ENCODE measurements around the gene GLT6D1.
"Not testable (repeated sequence)": the region's sequence is repeated elsewhere in the genome, so short reads cannot be mapped to it uniquely, and the experiment has no call there.

The GLT6D1 gene

DNA sequence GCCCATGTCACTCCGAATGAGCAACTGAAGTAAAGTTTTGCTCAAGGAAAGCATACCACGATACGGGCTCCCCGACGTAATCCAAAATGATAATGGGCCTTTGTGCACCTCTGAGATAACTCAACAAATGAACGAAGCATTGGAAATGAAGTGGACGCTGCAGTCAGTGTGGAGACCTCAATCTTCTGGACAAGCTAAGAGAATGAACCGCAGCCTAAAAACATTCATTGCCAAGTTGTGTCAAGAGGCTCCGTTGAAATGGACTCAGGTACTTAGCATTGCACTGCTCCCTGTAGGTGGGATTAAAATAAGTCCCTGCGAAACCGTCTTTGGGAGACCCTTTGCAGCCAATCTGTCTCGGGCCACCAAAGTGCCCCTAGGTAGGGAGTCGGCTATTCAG lies 19.9 kb upstream of the GLT6D1 start:
- Mint-ChIP-seq H3K27ac (no peak overlapping the region), H3K9me3 (no peaks in the 10 kb centered on the region), H3K4me1 (no peaks in the 10 kb centered on the region), H3K36me3 (ENCODE audit: low read depth) (no peaks in the 10 kb centered on the region), H3K27me3 (peaks cover 2% of the 10 kb centered on the region), H3K4me3 (no peak overlapping the region)
- DNase-seq (no peak), ATAC-seq (no peak)

DNA sequence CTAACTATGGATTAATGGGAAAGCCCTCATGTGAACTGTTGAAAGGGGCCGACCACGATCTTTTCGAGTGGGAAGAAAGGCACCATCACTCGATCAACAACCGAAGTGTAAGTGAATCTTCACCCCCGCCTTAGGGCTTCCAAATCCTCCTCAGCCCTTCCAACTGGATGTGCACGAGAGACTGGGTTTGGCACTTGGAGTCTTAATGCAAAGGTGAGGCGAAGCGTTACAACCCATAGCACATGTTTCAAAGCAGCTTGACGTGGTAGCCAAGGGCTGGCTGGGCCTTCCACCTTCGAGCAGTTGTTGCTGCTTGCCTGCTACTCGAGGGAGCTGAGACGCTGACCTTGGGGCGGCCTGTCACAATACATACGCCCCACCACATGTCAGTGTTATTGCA lies 18.1 kb upstream of the GLT6D1 start:
- no peak overlapping the region for H3K4me3 Mint-ChIP-seq
- H3K9me3 Mint-ChIP-seq = no peaks in the 10 kb centered on the region
- no peak for DNase-seq
- no peaks in the 10 kb centered on the region for H3K4me1 Mint-ChIP-seq
- H3K27me3 Mint-ChIP-seq = peaks cover 5% of the 10 kb centered on the region
- H3K36me3 Mint-ChIP-seq (ENCODE audit: low read depth) = no peaks in the 10 kb centered on the region
- no peak overlapping the region for H3K27ac Mint-ChIP-seq
- no peak for ATAC-seq

DNA sequence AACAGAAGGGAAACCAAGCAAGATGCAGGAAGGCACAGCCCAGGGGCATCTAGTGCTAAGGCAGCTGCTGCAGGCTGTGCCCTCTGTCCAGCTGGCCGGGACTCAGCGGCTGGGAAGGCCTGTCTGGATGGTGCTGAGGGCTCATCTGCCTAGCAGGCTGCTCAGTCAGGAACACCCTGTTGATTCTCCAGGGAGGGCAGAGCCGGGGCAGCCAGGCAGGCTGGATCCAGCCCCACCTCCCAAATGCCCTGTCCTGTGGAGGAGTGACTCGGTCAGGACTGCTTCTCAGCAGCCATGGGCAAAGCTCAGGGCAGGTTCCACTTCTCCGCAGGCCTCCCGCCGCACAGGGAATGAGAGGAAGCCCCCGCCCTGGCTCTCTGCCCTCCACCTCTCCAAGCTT lies 16.0 kb upstream of the GLT6D1 start:
- Mint-ChIP-seq H3K4me3 (no peak overlapping the region), H3K4me1 (no peaks in the 10 kb centered on the region), H3K36me3 (ENCODE audit: low read depth) (peaks cover 1% of the 10 kb centered on the region), H3K27me3 (peaks cover 9% of the 10 kb centered on the region), H3K9me3 (peaks cover 3% of the 10 kb centered on the region), H3K27ac (no peak overlapping the region)
- ATAC-seq (no peak), DNase-seq (no peak)

DNA sequence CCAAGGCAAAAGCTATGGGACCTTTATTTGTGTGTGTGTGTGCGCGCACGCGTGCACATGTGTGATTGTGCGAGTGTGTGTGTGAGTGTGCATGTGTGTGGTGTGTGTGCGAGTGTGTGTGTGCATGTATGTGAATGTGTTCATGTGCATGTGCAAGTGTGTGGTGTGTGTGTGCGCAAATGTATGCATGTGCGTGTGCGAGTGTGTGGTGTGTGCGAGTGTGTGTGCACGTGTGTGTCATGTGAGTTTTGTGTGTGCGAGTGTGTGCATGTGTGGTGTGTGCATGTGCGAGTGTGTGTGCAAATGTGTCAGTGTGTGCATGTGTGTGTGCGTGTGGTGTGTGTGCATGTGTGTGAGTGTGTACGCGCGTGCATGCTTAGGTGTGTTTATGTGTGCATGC lies 11.1 kb upstream of the GLT6D1 start:
- Mint-ChIP-seq H3K27me3 (peaks cover 10% of the 10 kb centered on the region), H3K4me1 (no peaks in the 10 kb centered on the region), H3K9me3 (peaks cover 28% of the 10 kb centered on the region), H3K36me3 (ENCODE audit: low read depth) (peaks cover 3% of the 10 kb centered on the region), H3K27ac (no peak overlapping the region), H3K4me3 (no peak overlapping the region)
- DNase-seq (no peak), ATAC-seq (no peak)

DNA sequence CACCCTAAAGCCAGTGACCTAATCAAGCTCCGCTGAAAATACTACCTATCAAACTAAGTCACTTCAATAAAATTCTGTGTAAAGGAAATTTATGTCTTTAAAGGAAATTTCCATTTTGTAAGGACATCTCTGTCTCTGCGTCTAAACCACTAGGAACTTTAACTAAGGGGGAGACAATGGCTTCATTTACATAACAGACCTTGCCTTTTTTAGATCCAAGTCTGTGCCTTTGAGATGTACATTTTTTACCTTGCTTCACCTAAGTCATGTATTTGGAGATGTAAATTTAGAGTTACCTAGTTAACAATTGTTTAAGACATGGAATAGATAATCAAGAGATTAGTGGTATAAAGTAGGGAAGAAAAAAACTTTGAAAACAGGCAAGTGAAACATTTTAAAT lies 10.2 kb upstream of the GLT6D1 start:
- DNase-seq (no peak), ATAC-seq (no peak)
- Mint-ChIP-seq H3K4me1 (no peaks in the 10 kb centered on the region), H3K9me3 (peaks cover 37% of the 10 kb centered on the region), H3K4me3 (no peak overlapping the region), H3K27me3 (peaks cover 10% of the 10 kb centered on the region), H3K27ac (no peak overlapping the region), H3K36me3 (ENCODE audit: low read depth) (peaks cover 3% of the 10 kb centered on the region)

DNA sequence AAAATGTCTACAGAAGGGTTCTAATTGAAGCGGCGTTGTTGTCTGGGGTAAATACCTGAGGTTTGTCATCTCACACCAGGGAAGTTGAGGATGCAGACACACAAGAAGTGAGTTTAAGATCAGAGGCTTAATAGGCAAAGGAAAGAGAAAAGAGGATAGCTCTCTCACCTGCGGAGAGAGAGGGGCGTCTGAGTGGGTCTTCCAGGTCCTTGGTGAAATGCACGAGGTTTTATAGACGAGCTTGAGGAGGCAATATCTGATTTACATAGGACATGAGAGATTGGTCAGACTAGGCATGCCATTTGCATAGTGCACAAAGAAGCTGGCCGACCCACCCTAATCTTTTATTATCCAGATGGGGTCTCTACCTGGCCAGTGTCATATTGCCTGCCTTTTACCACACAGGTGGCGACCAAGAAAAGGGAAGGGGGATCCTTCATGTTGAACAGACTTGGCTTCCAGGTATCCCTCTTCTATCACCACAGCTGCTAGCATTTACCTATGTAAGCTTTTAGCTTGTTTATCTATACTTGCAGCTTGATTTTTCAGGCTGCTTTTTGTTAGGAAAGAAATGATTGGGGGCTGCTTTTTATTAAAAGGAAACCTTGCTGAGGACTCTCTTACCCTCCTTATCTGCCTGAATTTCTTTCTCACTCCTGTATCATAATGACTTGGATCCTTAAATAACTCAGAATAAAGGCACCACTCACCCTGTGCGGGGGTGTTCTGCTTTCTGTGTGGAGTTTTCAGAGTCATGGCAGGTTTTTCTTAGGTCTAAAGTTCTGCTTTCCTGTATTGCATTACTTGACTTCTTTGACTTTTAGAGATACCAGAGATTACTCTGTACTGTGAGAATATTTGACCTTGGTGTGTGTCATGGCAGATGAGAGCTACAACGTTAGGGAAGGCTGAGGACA lies 9.4 kb upstream of the GLT6D1 start:
- no peak overlapping the region for H3K27ac Mint-ChIP-seq
- H3K36me3 Mint-ChIP-seq (ENCODE audit: low read depth) = peaks cover 3% of the 10 kb centered on the region
- H3K9me3 Mint-ChIP-seq = peaks cover 43% of the 10 kb centered on the region
- no peaks in the 10 kb centered on the region for H3K4me1 Mint-ChIP-seq
- H3K4me3 Mint-ChIP-seq = no peak overlapping the region
- ATAC-seq = no peak
- DNase-seq = no peak
- H3K27me3 Mint-ChIP-seq = peaks cover 7% of the 10 kb centered on the region

DNA sequence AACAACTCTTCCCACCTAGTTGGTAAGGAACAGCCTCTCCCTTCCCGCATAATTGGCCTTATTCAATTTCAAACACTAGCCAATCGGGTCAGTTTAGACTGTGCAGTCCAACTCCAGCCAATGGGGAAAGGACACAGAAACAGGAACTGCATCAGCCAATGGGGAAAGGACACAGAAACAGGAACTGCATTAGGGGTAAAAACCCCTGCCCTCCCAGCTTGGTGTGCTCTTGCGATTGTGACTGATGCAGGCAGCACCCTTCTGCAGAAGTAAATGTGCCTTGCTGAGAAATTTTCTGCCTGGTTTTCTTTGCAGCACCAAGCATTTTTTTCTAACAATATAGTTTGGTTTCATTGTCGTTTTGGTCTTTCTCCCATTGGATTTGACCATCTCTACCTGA lies 8.5 kb upstream of the GLT6D1 start:
- H3K36me3 Mint-ChIP-seq (ENCODE audit: low read depth) = peaks cover 3% of the 10 kb centered on the region
- no peaks in the 10 kb centered on the region for H3K4me1 Mint-ChIP-seq
- no peak for ATAC-seq
- H3K9me3 Mint-ChIP-seq = peaks cover 50% of the 10 kb centered on the region
- no peak for DNase-seq
- H3K4me3 Mint-ChIP-seq = no peak overlapping the region
- peaks cover 7% of the 10 kb centered on the region for H3K27me3 Mint-ChIP-seq
- H3K27ac Mint-ChIP-seq = no peak overlapping the region

DNA sequence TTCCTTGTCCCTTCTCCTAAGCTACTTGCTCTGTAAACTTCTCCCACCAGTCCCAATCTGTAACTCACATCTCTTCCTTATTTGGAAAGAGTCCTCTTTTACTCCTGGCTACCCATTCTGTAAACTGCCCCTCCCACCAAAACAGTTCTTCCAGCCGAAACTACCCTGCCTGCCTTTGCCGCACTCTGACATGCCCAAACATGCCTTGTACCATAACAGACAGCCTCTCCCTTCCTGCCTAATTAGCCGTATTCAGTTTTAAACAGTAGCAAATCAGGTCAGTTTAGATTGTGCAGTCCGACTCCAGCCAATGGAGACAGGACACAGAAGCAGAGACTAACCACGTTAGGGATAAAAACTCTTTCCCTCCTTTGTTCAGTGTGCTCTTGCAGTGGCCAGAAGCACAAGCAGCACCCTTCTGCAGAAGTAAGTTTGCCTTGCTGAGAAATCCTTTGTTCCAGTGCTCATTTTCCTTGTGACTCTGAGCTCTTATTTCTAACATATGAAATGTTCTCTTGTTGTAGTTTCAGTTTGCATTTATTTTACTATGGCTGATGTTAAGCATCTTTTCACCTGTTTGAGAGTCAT lies 5.4 kb upstream of the GLT6D1 start:
- H3K4me1 Mint-ChIP-seq = no peaks in the 10 kb centered on the region

DNA sequence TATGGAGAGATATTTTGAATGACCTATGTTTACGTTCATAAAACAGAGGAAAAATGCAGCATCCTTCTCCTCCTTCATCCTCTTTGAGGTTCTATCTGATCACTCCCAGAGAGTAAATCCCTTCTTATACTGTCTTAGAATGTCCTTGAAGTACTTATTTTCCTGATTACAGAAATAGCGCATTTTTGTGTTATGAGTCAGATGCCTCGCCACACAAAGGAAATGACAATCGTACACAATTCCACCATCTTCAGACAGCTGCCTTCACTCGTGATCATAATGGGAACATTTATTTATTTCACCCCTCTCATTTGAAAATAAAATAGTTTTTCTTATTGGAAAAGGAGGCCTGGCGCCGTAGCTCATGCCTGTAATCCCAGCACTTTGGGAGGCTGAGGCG lies 2.4 kb upstream of the GLT6D1 start:
- Mint-ChIP-seq H3K27ac (no peak overlapping the region), H3K9me3 (peaks cover 31% of the 10 kb centered on the region), H3K27me3 (peaks cover 21% of the 10 kb centered on the region), H3K4me3 (no peak overlapping the region), H3K36me3 (ENCODE audit: low read depth) (no peaks in the 10 kb centered on the region), H3K4me1 (no peaks in the 10 kb centered on the region)
- DNase-seq (no peak), ATAC-seq (no peak)

More for the DNA sequence above, 5.4 kb upstream of the GLT6D1 start:
- H3K27ac Mint-ChIP-seq = no peak overlapping the region
- H3K9me3 Mint-ChIP-seq = peaks cover 45% of the 10 kb centered on the region
- DNase-seq = no peak
- H3K36me3 Mint-ChIP-seq (ENCODE audit: low read depth) = no peaks in the 10 kb centered on the region
- ATAC-seq = no peak
- no peak overlapping the region for H3K4me3 Mint-ChIP-seq
- H3K27me3 Mint-ChIP-seq = peaks cover 7% of the 10 kb centered on the region

DNA sequence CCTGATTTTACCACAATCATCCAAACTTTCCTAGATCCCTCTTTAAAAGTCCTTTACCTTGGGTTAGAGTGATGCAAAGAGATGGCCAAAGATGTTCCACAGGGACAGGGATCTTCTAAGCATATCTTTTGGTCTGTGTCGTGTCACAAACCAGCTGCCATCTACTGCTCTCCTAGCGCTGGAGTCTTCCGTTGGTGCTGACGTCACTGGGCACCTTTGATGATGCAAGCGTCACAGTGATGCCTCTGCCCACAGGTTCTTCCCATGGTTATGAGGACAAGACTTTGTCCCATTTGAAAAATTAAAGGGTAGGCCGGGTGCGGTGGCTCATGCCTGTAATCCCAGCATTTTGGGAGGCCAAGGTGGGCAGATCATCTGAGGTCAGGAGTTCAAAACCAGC lies 1.7 kb upstream of the GLT6D1 start:
- H3K27me3 Mint-ChIP-seq = peaks cover 24% of the 10 kb centered on the region
- no peaks in the 10 kb centered on the region for H3K36me3 Mint-ChIP-seq (ENCODE audit: low read depth)
- no peak overlapping the region for H3K27ac Mint-ChIP-seq
- DNase-seq (no peak), ATAC-seq (no peak)
- H3K4me3 Mint-ChIP-seq = no peak overlapping the region
- no peaks in the 10 kb centered on the region for H3K4me1 Mint-ChIP-seq
- H3K9me3 Mint-ChIP-seq = peaks cover 31% of the 10 kb centered on the region

DNA sequence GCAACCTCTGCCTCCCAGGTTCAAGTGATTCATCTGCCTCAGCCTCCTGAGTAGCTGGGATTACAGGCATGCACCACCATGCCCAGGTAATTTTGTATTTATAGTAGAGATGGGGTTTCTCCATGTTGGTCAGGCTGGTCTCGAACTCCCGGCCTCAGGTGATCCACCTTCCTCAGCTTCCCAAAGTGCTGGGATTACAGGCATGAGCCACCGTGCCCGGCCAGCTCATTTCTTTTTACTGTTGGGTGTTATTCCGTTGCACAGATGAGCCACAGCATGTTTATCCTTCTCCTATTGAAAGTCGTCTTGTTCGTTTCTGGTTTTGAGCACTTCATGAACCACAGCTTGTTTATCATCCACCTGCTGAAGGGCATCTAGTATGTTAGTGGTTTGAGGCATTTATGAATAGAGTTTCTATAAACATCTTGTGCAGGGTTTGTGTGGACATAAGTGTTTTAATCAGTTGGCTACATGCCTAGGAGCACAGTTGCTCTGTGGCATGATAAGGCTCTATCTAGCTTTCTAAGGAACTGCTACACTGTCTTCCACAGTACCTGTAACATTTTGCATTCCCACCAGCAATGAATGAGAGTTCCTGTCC lies 2.3 kb downstream of the GLT6D1 start:
- not testable (repeated sequence) for ATAC-seq; H3K36me3 Mint-ChIP-seq (ENCODE audit: low read depth); DNase-seq; H3K9me3 Mint-ChIP-seq; H3K27ac Mint-ChIP-seq; H3K4me1 Mint-ChIP-seq; H3K4me3 Mint-ChIP-seq
- peaks cover 24% of the 10 kb centered on the region for H3K27me3 Mint-ChIP-seq

DNA sequence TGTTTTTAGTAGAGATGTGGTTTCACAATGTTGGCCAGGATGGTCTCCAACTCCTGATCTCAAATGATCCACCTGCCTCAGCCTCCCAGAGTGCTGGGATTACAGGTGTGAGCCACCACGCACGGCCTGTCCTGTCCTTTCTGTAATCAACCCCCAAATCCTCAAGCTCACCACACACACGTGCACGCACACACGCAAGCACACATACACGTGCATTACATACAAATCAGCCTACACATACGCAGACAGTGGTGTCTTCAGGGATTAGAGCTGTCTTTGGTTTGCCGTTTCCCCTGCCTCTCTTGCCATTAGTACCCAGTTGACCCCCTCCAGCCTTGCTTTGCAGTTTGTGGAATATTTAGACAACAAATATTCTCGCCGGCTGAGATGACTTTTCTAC lies 6.5 kb downstream of the GLT6D1 start:
- Mint-ChIP-seq H3K27ac (no peak overlapping the region), H3K4me1 (no peaks in the 10 kb centered on the region), H3K9me3 (peaks cover 13% of the 10 kb centered on the region), H3K36me3 (ENCODE audit: low read depth) (no peaks in the 10 kb centered on the region), H3K4me3 (no peak overlapping the region), H3K27me3 (peaks cover 22% of the 10 kb centered on the region)
- ATAC-seq (no peak), DNase-seq (no peak)

DNA sequence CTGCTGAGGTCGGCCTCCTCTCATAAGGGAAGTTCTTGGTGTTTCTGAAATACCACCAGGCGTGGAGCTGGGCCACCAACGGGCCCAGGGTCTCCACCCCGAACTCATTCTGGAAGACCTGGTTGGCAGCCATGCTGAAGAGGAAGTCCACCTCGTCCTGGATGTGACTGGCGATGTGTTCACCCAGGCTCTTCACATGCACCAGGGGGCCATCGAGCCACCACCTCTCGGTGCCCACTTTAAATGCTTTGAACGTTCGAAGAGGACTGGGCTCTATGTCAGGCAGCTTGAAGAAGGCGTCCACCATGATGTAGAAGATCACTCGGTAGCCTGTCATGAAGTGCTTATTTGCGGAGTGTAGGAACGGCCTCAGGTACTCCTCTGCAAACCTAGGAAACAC lies 15.1 kb downstream of the GLT6D1 start:
- peaks cover 17% of the 10 kb centered on the region for H3K9me3 Mint-ChIP-seq
- H3K36me3 Mint-ChIP-seq (ENCODE audit: low read depth) = no peaks in the 10 kb centered on the region
- H3K4me3 Mint-ChIP-seq = no peak overlapping the region
- no peak for DNase-seq
- H3K27me3 Mint-ChIP-seq = peaks cover 9% of the 10 kb centered on the region
- H3K4me1 Mint-ChIP-seq = no peaks in the 10 kb centered on the region
- H3K27ac Mint-ChIP-seq = no peak overlapping the region
- ATAC-seq = no peak

DNA sequence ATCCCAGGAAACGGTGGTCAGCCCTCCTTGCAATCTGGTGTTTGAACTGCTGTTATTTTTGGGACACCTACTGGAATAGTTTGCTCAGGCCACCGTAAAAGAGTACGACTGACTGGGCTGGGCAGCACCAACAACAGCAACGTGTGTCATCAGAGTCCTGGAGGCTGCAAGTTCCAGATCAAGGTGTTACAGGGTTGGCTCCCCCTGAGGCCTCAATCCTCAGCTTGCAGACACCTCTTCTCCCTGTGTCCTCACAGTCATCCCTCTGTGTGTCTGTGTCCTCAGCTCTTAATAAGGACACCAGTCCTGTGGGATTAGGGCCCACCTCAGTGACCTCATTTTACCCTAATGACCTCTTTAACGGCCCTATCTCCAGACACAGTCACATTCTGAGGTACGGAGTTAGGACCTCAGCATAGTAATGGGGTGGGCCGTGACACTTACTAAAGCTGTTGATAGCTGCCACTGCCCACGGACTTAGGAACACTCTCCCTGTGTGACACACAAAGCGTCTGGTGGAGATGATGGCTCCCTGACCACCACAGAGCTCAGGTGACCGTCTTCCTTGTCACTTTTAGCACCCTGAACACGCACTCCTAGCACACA lies 16.8 kb downstream of the GLT6D1 start:
- Mint-ChIP-seq H3K9me3 (peaks cover 11% of the 10 kb centered on the region), H3K4me1 (no peaks in the 10 kb centered on the region), H3K27ac (no peak overlapping the region), H3K4me3 (no peak overlapping the region), H3K27me3 (peaks cover 9% of the 10 kb centered on the region), H3K36me3 (ENCODE audit: low read depth) (no peaks in the 10 kb centered on the region)
- DNase-seq (no peak), ATAC-seq (no peak)

DNA sequence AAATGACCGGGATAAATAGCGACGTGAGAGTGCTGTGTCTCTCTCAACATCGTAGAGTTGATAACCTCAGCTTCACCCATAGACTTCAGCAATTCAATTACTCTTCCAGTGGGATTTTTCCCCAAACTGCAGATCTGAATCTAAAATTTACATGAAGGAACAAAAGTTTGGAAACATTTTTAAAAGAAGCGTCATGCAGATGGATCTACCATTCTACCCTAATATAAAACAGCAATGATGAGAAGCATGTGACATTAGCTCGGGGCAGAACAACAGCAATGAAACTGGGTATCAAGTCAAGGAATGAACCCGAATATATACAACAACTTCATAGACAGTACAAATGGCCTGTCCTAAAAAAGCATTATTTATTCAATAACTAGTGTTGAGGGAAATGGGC lies 18.8 kb downstream of the GLT6D1 start:
- Mint-ChIP-seq H3K4me1 (no peaks in the 10 kb centered on the region), H3K4me3 (no peak overlapping the region), H3K27me3 (peaks cover 5% of the 10 kb centered on the region), H3K27ac (no peak overlapping the region), H3K36me3 (ENCODE audit: low read depth) (no peaks in the 10 kb centered on the region), H3K9me3 (no peaks in the 10 kb centered on the region)
- ATAC-seq (no peak), DNase-seq (no peak)

All from activated naive CD8-positive, alpha-beta T cell treated with anti-CD3 and anti-CD28 coated beads, Interleukin-2, amount 50 U/mL, for 24 hours (primary cell).